Measurements from ENCODE around the gene C20orf144. TPM values are rescaled to one million over a fixed set of nuclear protein-coding genes. Genes with fewer than 3 reads are reported as not detected.

Gene C20orf144
- polyA plus RNA-seq, 2 of the 4 experiments (the other 2 are of a cell fraction) = 0.10 to 0.12 TPM

GRCh38 chr20:33645396-33645795 is 16.7 kb upstream of the C20orf144 start:
- no peak for FAIRE-seq
- Histone ChIP-seq H3K4me3 (no peak overlapping the region), H3K27ac (no peak overlapping the region), H3K4me1 (no peaks in the 10 kb centered on the region), H3K4me2 (no peak overlapping the region), H3K9me3 (no peaks in the 10 kb centered on the region)
- ChIA-PET POLR2A (no interaction called here), CTCF (interaction anchor here (1.3 to 3.3 kb wide), 2 partner anchors 8 to 188 kb away, joined by 4 to 15 read pairs; no protein-coding TSS in a partner anchor)
- no peak for ATAC-seq
- no peak for DNase-seq (ENCODE audit: low read depth in 1 of 2, low spot score in 1 of 2)
- no peak for TF ChIP-seq HEYL (CRISPR knock-in tag; IDR thresholded peaks at IDR 0.05)
- no peak for TF ChIP-seq BHLHE40 (IDR thresholded peaks at IDR 0.05; ENCODE audit: low read depth, low read length)
- no peak for TF ChIP-seq JUNB (IDR thresholded peaks at IDR 0.05)
- TF ChIP-seq, protein P1, sequence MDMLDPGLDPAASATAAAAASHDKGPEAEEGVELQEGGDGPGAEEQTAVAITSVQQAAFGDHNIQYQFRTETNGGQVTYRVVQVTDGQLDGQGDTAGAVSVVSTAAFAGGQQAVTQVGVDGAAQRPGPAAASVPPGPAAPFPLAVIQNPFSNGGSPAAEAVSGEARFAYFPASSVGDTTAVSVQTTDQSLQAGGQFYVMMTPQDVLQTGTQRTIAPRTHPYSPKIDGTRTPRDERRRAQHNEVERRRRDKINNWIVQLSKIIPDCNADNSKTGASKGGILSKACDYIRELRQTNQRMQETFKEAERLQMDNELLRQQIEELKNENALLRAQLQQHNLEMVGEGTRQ (IDR thresholded peaks at IDR 0.05) = no peak
- no peak for TF ChIP-seq SREBF2 (IDR thresholded peaks at IDR 0.05)
- TF ChIP-seq CHD4 (IDR thresholded peaks at IDR 0.05; ENCODE audit: borderline replicate concordance) = no peak
- TF ChIP-seq MAX (IDR thresholded peaks at IDR 0.05) = no peak
- TF ChIP-seq HOXB5 (CRISPR knock-in tag; IDR thresholded peaks at IDR 0.05) = no peak
- TF ChIP-seq ZSCAN20 (CRISPR knock-in tag; IDR thresholded peaks at IDR 0.05) = no peak
- TF ChIP-seq GATA3 (IDR thresholded peaks at IDR 0.05; ENCODE audit: borderline replicate concordance) = no peak
- TF ChIP-seq, protein P2, sequence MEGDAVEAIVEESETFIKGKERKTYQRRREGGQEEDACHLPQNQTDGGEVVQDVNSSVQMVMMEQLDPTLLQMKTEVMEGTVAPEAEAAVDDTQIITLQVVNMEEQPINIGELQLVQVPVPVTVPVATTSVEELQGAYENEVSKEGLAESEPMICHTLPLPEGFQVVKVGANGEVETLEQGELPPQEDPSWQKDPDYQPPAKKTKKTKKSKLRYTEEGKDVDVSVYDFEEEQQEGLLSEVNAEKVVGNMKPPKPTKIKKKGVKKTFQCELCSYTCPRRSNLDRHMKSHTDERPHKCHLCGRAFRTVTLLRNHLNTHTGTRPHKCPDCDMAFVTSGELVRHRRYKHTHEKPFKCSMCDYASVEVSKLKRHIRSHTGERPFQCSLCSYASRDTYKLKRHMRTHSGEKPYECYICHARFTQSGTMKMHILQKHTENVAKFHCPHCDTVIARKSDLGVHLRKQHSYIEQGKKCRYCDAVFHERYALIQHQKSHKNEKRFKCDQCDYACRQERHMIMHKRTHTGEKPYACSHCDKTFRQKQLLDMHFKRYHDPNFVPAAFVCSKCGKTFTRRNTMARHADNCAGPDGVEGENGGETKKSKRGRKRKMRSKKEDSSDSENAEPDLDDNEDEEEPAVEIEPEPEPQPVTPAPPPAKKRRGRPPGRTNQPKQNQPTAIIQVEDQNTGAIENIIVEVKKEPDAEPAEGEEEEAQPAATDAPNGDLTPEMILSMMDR (IDR thresholded peaks at IDR 0.05) = no peak
- no peak for TF ChIP-seq POLR2AphosphoS2 (conservative IDR thresholded peaks at IDR 0.05; ENCODE audit: low read length)
- no peak for TF ChIP-seq PHF8 (IDR thresholded peaks at IDR 0.05; ENCODE audit: borderline replicate concordance, low read depth)
- TF ChIP-seq ZFP36 (IDR thresholded peaks at IDR 0.05; ENCODE audit: borderline replicate concordance, partially characterized antibody) = no peak
- no peak for TF ChIP-seq FOSB (CRISPR knock-in tag; IDR thresholded peaks at IDR 0.05)
- no peak for TF ChIP-seq MYC (IDR thresholded peaks at IDR 0.05; ENCODE audit: borderline replicate concordance, low read length)
- no peak for TF ChIP-seq CBX8 (IDR thresholded peaks at IDR 0.05)
- WGBS (ENCODE audit: missing lambda C conversion rate) = 90% methylated on average over 2 of the region's 2 CpGs

DNA sequence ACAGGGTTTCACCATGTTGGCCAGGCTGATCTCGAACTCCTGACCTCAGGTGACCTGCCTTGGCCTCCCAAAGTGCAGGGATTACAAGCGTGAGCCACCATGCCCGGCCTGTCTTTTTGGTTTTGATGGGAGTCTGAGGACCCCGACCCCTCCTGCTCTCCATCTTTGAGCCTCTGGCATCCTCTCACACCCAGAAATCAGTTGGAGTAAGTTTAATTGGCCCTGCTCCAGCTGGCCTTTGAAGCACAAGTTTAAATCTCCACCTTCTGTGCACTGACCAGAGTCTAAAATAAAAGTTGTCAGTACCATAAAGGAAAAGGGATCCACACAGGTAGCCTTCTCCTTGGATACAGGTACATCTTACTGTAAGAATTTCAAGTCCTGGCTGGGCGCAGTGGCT is 15.9 kb upstream of the C20orf144 start:
- POLR2A ChIA-PET = no interaction called here
- TF ChIP-seq POLR2AphosphoS2 (conservative IDR thresholded peaks at IDR 0.05; ENCODE audit: low read length) (no peak), KDM1A (IDR thresholded peaks at IDR 0.05; ENCODE audit: low read depth) (no peak), RAD21 (conservative IDR thresholded peaks at IDR 0.05 in 1 of 2, IDR thresholded peaks at IDR 0.05 in 1 of 2) (no peak), ELK1 (IDR thresholded peaks at IDR 0.05; ENCODE audit: low read depth, low read length) (no peak), EP300 (IDR thresholded peaks at IDR 0.05) (no peak), HOXB13 (CRISPR knock-in tag; IDR thresholded peaks at IDR 0.05; ENCODE audit: low read depth) (no peak), CBX2 (IDR thresholded peaks at IDR 0.05; ENCODE audit: borderline replicate concordance, low read depth) (no peak), HOXB5 (CRISPR knock-in tag; IDR thresholded peaks at IDR 0.05) (no peak), KDM5A (IDR thresholded peaks at IDR 0.05) (no peak), CBX8 (IDR thresholded peaks at IDR 0.05) (no peak), MAFK (IDR thresholded peaks at IDR 0.05; ENCODE audit: partially characterized antibody) (no peak), JUNB (IDR thresholded peaks at IDR 0.05) (no peak)
- TF ChIP-seq, protein P1 (IDR thresholded peaks at IDR 0.05) = no peak
- TF ChIP-seq, protein P3, sequence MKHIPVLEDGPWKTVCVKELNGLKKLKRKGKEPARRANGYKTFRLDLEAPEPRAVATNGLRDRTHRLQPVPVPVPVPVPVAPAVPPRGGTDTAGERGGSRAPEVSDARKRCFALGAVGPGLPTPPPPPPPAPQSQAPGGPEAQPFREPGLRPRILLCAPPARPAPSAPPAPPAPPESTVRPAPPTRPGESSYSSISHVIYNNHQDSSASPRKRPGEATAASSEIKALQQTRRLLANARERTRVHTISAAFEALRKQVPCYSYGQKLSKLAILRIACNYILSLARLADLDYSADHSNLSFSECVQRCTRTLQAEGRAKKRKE (CRISPR knock-in tag; IDR thresholded peaks at IDR 0.05; ENCODE audit: low read depth) = no peak
- TF ChIP-seq, protein P4, sequence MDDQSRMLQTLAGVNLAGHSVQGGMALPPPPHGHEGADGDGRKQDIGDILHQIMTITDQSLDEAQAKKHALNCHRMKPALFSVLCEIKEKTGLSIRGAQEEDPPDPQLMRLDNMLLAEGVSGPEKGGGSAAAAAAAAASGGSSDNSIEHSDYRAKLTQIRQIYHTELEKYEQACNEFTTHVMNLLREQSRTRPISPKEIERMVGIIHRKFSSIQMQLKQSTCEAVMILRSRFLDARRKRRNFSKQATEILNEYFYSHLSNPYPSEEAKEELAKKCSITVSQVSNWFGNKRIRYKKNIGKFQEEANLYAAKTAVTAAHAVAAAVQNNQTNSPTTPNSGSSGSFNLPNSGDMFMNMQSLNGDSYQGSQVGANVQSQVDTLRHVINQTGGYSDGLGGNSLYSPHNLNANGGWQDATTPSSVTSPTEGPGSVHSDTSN (IDR thresholded peaks at IDR 0.05) = no peak

More for the DNA sequence above, 15.9 kb upstream of the C20orf144 start:
- Histone ChIP-seq H3K4me2 (no peak overlapping the region), H3K9me3 (no peaks in the 10 kb centered on the region), H3K27ac (no peak overlapping the region), H3K4me1 (no peaks in the 10 kb centered on the region), H3K4me3 (no peak overlapping the region)
- no peak for ATAC-seq
- DNase-seq (ENCODE audit: low read depth in 1 of 2, low spot score in 1 of 2) = no peak
- CTCF ChIA-PET = interaction anchor here (0.7 to 3.3 kb wide), 2 partner anchors 100 to 189 kb away, joined by 3 to 15 read pairs; no protein-coding TSS in a partner anchor
- 86% methylated on average over 5 of the region's 5 CpGs for WGBS (ENCODE audit: missing lambda C conversion rate)
- FAIRE-seq = no peak

Data from A549 (cell line).